Measurements from ENCODE around the gene MGAT5B.

GRCh38 chr17:76845541-76846017 is 22.6 kb upstream of the MGAT5B start:
- TF ChIP-seq CTCF (IDR thresholded peaks at IDR 0.05) (no peak), POLR2AphosphoS5 (IDR thresholded peaks at IDR 0.05) (no peak), POLR2A (IDR thresholded peaks at IDR 0.05) (no peak)

All from stomach (tissue), 4 donors.